Adrenal gland (tissue), 5 donors: ENCODE measurements around the gene RAB27B.

Experiments
- CTCF ChIP-seq, 6 experiments: fragments of 450-650 bp in 4 of 6; fragments of 200-600 bp in 2 of 6; sonication (generic) in 1 of 6; IDR thresholded peaks; 1 replicate in 5 of 6; 2 replicates in 1 of 6; pipeline versions ENCODE4 v1.5.1 to v1.8.0; 2016 to 2021; ENCODE audit warnings: antibody characterized with exemption in 6 of 6, mild to moderate bottlenecking in 2 of 6, moderate library complexity in 1 of 6
- POLR2A ChIP-seq, 2 donors: fragments of 450-650 bp; IDR thresholded peaks; one replicate each; pipeline ENCODE4 v1.6.1; 2017; ENCODE audit warnings: antibody characterized with exemption in 2 of 2, mild to moderate bottlenecking in 2 of 2, moderate library complexity in 1 of 2
- donor health status: DM: no; HTN: no; CAD: no.

GRCh38 chr18:54852780-54853675 lies 24.8 kb downstream of the RAB27B start:
- TF ChIP-seq CTCF (IDR thresholded peaks at IDR 0.05): no peak
- TF ChIP-seq POLR2A (IDR thresholded peaks at IDR 0.05): no peak
